Measurements from ENCODE around the gene MTURN. TPM values are rescaled to one million over a fixed set of nuclear protein-coding genes. Genes with fewer than 3 reads are reported as not detected.

Gene MTURN
- total and polyA plus RNA-seq, 2 donors (not counting 3 experiments of a cell fraction or from before 2014, with no cell fraction given): 4.9 to 6.6 TPM

- H3K9me1 ChIP-seq (replicated peaks; ENCODE audit: control insufficient read depth, extremely low read depth, insufficient read depth, low read length): no peaks in the 10 kb centered on the region
- no peaks in the 10 kb centered on the region for H3K36me3 ChIP-seq (ENCODE audit: control insufficient read depth in 2 of 2, extremely low read depth in 1 of 2, insufficient read depth in 2 of 2, low read length in 2 of 2)
- ChIA-PET POLR2A (no interaction called here), CTCF (interaction anchor here (1.2 kb wide), 1 partner anchor 31 kb away, joined by 3 read pairs; no protein-coding TSS in a partner anchor)
- no peak overlapping the region for H3K4me3 ChIP-seq (replicated peaks in 1 of 3; ENCODE audit: insufficient read depth in 1 of 3, low read depth in 1 of 3, low read length in 3 of 3)
- H2AFZ ChIP-seq (ENCODE audit: low read depth, low read length): no peak overlapping the region
- DNase-seq (ENCODE audit: low read depth, low spot score) (no peak), FAIRE-seq (no peak)
- no peak overlapping the region for H3K9ac ChIP-seq (replicated peaks; ENCODE audit: extremely low read depth, insufficient read depth, low read length)
- no peak overlapping the region for H3K4me2 ChIP-seq (ENCODE audit: insufficient read depth, low read length)
- TF ChIP-seq MAX (IDR thresholded peaks at IDR 0.05; ENCODE audit: insufficient read depth, insufficient read length): no peak
- TF ChIP-seq FOS (IDR thresholded peaks at IDR 0.05; ENCODE audit: borderline replicate concordance, insufficient read depth, low read length): no peak
- TF ChIP-seq POLR2AphosphoS5 (IDR thresholded peaks at IDR 0.05; ENCODE audit: insufficient read depth, low read depth, low read length): no peak
- TF ChIP-seq MYC (IDR thresholded peaks at IDR 0.05; ENCODE audit: low read depth, low read length): no peak
- TF ChIP-seq POLR2A (IDR thresholded peaks at IDR 0.05; ENCODE audit: low read depth, low read length): no peak
- TF ChIP-seq GATA2 (IDR thresholded peaks at IDR 0.05; ENCODE audit: insufficient read depth, insufficient read length, low read depth, low read length): no peak
- TF ChIP-seq, protein P1, sequence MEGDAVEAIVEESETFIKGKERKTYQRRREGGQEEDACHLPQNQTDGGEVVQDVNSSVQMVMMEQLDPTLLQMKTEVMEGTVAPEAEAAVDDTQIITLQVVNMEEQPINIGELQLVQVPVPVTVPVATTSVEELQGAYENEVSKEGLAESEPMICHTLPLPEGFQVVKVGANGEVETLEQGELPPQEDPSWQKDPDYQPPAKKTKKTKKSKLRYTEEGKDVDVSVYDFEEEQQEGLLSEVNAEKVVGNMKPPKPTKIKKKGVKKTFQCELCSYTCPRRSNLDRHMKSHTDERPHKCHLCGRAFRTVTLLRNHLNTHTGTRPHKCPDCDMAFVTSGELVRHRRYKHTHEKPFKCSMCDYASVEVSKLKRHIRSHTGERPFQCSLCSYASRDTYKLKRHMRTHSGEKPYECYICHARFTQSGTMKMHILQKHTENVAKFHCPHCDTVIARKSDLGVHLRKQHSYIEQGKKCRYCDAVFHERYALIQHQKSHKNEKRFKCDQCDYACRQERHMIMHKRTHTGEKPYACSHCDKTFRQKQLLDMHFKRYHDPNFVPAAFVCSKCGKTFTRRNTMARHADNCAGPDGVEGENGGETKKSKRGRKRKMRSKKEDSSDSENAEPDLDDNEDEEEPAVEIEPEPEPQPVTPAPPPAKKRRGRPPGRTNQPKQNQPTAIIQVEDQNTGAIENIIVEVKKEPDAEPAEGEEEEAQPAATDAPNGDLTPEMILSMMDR (IDR thresholded peaks at IDR 0.05; ENCODE audit: extremely low read depth in 1 of 2, insufficient read depth in 1 of 2, low read depth in 1 of 2, low read length in 2 of 2): no peak
- no TSS peak for BruUV-seq (replicated peaks)
- no peaks in the 10 kb centered on the region for H3K4me1 ChIP-seq (ENCODE audit: control insufficient read depth, extremely low read depth, insufficient read depth, low read length)
- no peaks in the 10 kb centered on the region for H3K27me3 ChIP-seq (ENCODE audit: control insufficient read depth in 2 of 2, insufficient read depth in 2 of 2, low read length in 2 of 2)
- no peaks in the 10 kb centered on the region for H3K79me2 ChIP-seq (ENCODE audit: control insufficient read depth, insufficient read depth, low read length)
- H3K9me3 ChIP-seq (replicated peaks; ENCODE audit: control insufficient read depth, insufficient read depth, low read length): no peaks in the 10 kb centered on the region
- no peaks in the 10 kb centered on the region for H4K20me1 ChIP-seq (replicated peaks; ENCODE audit: control insufficient read depth, extremely low read depth, insufficient read depth, low read length)
- intact Hi-C loops (cut with micrococcal nuclease) (no loop called here), dilution Hi-C loops (cut with MboI; ENCODE audit: extremely low pct_ligation_motif_present, low sequenced_read_pairs) (no loop called here)
- H3K27ac ChIP-seq (ENCODE audit: insufficient read depth, low read depth, low read length): no peak overlapping the region
Measured at GRCh38 chr7:30191809-30192208, 57.0 kb downstream of the MTURN start.

Data from endothelial cell of umbilical vein (primary cell).